Aorta (tissue), 5 donors: ENCODE measurements around the gene METAP1. TPM values are rescaled to one million over a fixed set of nuclear protein-coding genes. Genes with fewer than 3 reads are reported as not detected.
"Not testable (repeated sequence)": the region's sequence is repeated elsewhere in the genome, so short reads cannot be mapped to it uniquely, and the experiment has no call there.

ENCODE experiments used
- ATAC-seq: fragments of 200-7000 bp; cut with Tn5 transposase; one replicate; pipeline ENCODE4 v1.9.1; 2022; ENCODE audit warnings: moderate library complexity; ENCODE audit not compliant: low FRiP score
- DNase-seq, 2 donors: peaks; one replicate each; pipeline ENCODE4 v3.0.0-alpha.2; 2020
- H3K27ac ChIP-seq, 2 donors: one replicate each; pipeline ENCODE4 v1.5.1; 2013; ENCODE audit warnings: low read length in 2 of 2, mild to moderate bottlenecking in 2 of 2, moderate library complexity in 2 of 2, control low read depth in 1 of 2, inconsistent platforms in 1 of 2, low read depth in 1 of 2
- H3K27me3 ChIP-seq, 2 donors: one replicate each; pipeline ENCODE4 v1.6.1; 2013; ENCODE audit warnings: control low read depth in 1 of 2, low read length in 1 of 2, mild to moderate bottlenecking in 1 of 2, moderate library complexity in 1 of 2; ENCODE audit not compliant: insufficient read depth in 2 of 2, control insufficient read depth in 1 of 2
- H3K36me3 ChIP-seq, 2 donors: one replicate each; pipeline ENCODE4 v1.6.1; 2013; ENCODE audit warnings: control low read depth in 1 of 2, low read length in 1 of 2, mild to moderate bottlenecking in 1 of 2; ENCODE audit not compliant: insufficient read depth in 2 of 2, control insufficient read depth in 1 of 2
- H3K4me1 ChIP-seq, 2 donors: one replicate each; pipeline ENCODE4 v1.6.1; 2013; ENCODE audit warnings: low read length in 2 of 2, control low read depth in 1 of 2, mild to moderate bottlenecking in 1 of 2, moderate library complexity in 1 of 2; ENCODE audit not compliant: insufficient read depth in 2 of 2, control insufficient read depth in 1 of 2
- H3K4me3 ChIP-seq, 2 donors: one replicate each; pipeline ENCODE4 v1.5.1; 2013; ENCODE audit warnings: low read length in 2 of 2, control low read depth in 1 of 2, mild to moderate bottlenecking in 1 of 2
- H3K9me3 ChIP-seq: one replicate; pipeline ENCODE4 v1.6.1; 2013; ENCODE audit warnings: mild to moderate bottlenecking, low read length; ENCODE audit not compliant: control insufficient read depth
- WGBS, 2 donors: extraction: QIAGEN DNeasy Blood & Tissue Kit; methylation state at CpG; one replicate each; pipeline ENCODE4 v1.1.7; 2013; 5-methylcytosine and 5-hydroxymethylcytosine counted together
- intact Hi-C, 2 donors: fragments of 100-400 bp; cut with DNase I; formaldehyde crosslinking; loops; one replicate each; pipeline versions ENCODE4 v1.14.2 to v1.15.0; 2022
- polyA plus RNA-seq, 2 donors: library from polyadenylated mRNA; stranded (reverse); fragments of 200-250 nt; gene quantifications; one replicate each; pipeline ENCODE4 v1.2.3, GENCODE V29; 2013
- total RNA-seq, 2 donors: library from RNA; stranded (reverse); fragmentation: NEBNext Ultra II Directional; extraction: Animal tissue kit (Norgen Biotek cat#: 25700); gene quantifications; one replicate each; pipeline ENCODE4 v1.2.1, GENCODE V29; 2021
- donor health status: healthy with polysubstance abuse.
- donor health status: Bipolar disorder and iron deficiency.
- donor health status: DM: no; HTN: no; CAD: no.
- donor health status: DM: no; HTN: no; CAD: no.
- donor health status: DM: yes; HTN: yes; CAD: no.

METAP1 gene
- total and polyA plus RNA-seq, 4 donors = 40.2 to 61.4 (median 52.7) TPM

DNA sequence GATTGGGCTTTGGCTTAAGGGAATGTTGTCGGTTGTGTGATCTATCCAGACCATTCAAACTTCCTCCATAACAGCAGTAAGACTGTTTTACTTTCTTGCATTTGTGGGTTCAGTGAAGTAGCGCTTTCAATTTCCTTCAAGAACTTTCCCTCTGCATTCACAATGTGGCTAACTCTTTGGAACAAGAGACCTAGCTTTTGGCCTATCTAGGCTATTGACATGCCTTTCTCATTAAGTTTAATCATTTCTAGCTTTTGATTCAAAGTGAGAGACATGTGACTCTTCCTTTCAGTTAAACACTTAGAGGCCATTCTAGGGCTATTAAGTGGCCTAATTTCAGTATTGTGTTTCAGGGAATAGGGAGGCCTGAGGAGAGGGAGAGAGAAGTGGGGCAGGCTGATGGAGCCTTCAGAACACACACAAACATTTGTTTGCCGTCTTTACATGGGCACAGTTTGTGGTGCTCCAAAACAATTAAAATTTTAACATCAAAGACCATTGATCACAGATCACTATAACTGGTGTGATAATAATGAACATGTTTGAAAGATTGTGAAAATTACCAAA is 59.0 kb downstream of the METAP1 start:
- ATAC-seq = no peak
- H3K27me3 ChIP-seq = no peaks in the 10 kb centered on the region
- DNase-seq = no peak
- H3K9me3 ChIP-seq = no peaks in the 10 kb centered on the region
- WGBS, 2 donors = 91 to 93% methylated on average over 3 of the region's 3 CpGs
- intact Hi-C loops = loop anchor here (10.0 kb wide), 2 partner anchors 310 to 590 kb away; no protein-coding TSS in a partner anchor
- H3K4me1 ChIP-seq = no peaks in the 10 kb centered on the region
- H3K36me3 ChIP-seq = no peaks in the 10 kb centered on the region
- no peak overlapping the region for H3K27ac ChIP-seq
- H3K4me3 ChIP-seq = no peak overlapping the region

DNA sequence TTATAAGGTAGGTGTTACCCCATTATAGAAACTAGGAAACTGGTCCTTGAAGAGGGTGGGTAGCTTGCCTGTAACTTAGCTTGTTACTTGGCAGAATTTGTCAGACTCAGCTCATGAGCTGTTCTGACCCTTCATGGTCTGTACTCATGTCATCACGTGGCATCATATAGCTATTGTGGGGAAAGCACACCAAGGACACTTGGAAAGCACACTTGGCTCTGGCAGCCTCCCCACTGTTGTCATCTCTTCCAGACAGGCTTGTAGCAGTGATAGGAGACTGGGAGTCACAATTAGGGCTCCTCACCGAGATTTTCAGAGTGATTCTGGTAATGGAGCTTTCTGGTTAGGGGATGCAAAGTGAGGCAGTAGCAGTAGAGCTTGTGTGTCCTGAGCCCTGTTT is 62.7 kb downstream of the METAP1 start:
- no peak for DNase-seq
- Histone ChIP-seq H3K4me3 (no peak overlapping the region), H3K4me1 (no peaks in the 10 kb centered on the region), H3K27ac (peak overlapping the region in 1 of 2 donors; percentile 18), H3K36me3 (no peaks in the 10 kb centered on the region), H3K9me3 (no peaks in the 10 kb centered on the region), H3K27me3 (no peaks in the 10 kb centered on the region)
- WGBS, 2 donors = 90 to 94% methylated on average over 2 of the region's 2 CpGs
- no peak for ATAC-seq
- intact Hi-C loops = loop anchor here (5.0 to 10.0 kb wide), 5 partner anchors 61 to 593 kb away; partner anchors contain the start of genes METAP1 (in 2 of the 2) and EIF4E (in 1 of the 2)

DNA sequence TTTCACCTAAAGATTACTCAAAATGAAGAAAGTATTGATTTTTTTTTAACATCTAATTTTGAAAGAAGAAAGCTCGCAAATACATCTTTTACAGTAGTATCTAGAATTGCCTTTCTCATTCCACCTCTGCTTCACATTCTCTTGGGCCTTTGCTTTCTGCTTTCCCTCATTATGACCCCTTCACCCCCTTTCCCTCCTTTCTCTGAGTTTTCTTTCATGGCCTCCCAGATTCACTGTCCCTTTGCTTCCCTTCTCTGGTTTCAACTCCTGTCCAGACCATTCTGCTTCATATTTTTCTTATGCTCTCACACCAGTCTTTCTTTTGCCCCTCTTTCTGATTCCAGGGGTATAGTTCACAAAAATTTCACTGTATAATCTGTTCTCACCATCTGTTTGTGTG is 64.0 kb downstream of the METAP1 start:
- Histone ChIP-seq H3K27me3 (no peaks in the 10 kb centered on the region), H3K36me3 (no peaks in the 10 kb centered on the region), H3K9me3 (no peaks in the 10 kb centered on the region), H3K4me3 (no peak overlapping the region), H3K4me1 (no peaks in the 10 kb centered on the region), H3K27ac (no peak overlapping the region)
- no peak for ATAC-seq
- intact Hi-C loops = loop anchor here (5.0 to 10.0 kb wide), 5 partner anchors 62 to 595 kb away; partner anchors contain the start of genes METAP1 (in 2 of the 2) and EIF4E (in 1 of the 2)
- DNase-seq = no peak
- 98 to 100% methylated on average over 1 of the region's 1 CpG for WGBS, 2 donors

DNA sequence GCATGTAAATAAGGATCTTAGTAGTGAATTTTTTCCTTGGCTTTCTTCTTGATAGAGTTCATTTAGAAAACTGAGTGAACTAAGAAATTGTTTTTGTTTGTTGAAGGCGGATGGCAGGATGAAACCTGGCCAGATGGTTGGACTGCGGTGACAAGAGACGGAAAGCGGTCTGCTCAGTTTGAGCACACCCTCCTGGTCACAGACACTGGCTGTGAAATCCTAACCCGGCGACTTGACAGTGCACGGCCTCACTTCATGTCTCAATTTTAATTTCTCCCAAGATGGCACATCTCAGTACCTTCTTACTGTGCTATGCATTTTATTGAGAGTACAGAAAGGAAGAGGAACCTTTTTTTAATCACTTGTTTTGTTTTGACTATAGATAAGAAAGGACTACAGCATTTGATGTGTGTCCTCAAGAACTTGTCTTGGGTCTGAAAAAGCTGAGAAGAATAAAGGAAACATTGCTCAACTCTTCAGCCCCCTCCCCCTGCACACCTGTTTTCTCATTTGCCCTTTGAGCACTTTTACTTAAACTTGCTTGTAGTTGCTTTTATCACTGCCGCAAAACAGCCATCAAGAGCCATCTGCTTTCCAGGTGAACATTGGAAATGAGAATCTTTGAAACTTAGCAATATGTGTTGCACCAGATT is 65.7 kb downstream of the METAP1 start:
- H3K27me3 ChIP-seq = no peaks in the 10 kb centered on the region
- DNase-seq (no peak), ATAC-seq (no peak)
- peak overlapping the region in 1 of 2 donors; percentile 55 for H3K27ac ChIP-seq
- no peaks in the 10 kb centered on the region for H3K4me1 ChIP-seq
- peaks cover 0 to 2% of the 10 kb centered on the region in 2 donors for H3K36me3 ChIP-seq
- H3K4me3 ChIP-seq = no peak overlapping the region
- WGBS, 2 donors = 95 to 96% methylated on average over 8 of the region's 8 CpGs
- no peaks in the 10 kb centered on the region for H3K9me3 ChIP-seq
- intact Hi-C loops = no loop called here

- ATAC-seq (no peak), DNase-seq (no peak)
- 62 to 73% methylated on average over 4 of the region's 4 CpGs for WGBS, 2 donors
- Histone ChIP-seq H3K36me3 (peaks cover 0 to 3% of the 10 kb centered on the region in 2 donors), H3K9me3 (no peaks in the 10 kb centered on the region), H3K4me3 (no peak overlapping the region), H3K4me1 (no peaks in the 10 kb centered on the region), H3K27me3 (no peaks in the 10 kb centered on the region), H3K27ac (no peak overlapping the region)
- intact Hi-C loops = no loop called here
These were observed 66.6 kb downstream of the METAP1 start for GRCh38 chr4:99062120-99062519.

GRCh38 chr4:99065521-99065920 is 70.0 kb downstream of the METAP1 start:
- DNase-seq, H3K9me3 ChIP-seq, H3K4me3 ChIP-seq, H3K27ac ChIP-seq, intact Hi-C loops, H3K36me3 ChIP-seq, ATAC-seq, H3K27me3 ChIP-seq, H3K4me1 ChIP-seq: not testable (repeated sequence)
- 94 to 96% methylated on average over 1 to 2 of the region's 2 CpGs for WGBS, 2 donors

GRCh38 chr4:99067617-99068016 is 72.1 kb downstream of the METAP1 start:
- 16 to 17% methylated on average over 1 of the region's 1 CpG for WGBS, 2 donors

DNA sequence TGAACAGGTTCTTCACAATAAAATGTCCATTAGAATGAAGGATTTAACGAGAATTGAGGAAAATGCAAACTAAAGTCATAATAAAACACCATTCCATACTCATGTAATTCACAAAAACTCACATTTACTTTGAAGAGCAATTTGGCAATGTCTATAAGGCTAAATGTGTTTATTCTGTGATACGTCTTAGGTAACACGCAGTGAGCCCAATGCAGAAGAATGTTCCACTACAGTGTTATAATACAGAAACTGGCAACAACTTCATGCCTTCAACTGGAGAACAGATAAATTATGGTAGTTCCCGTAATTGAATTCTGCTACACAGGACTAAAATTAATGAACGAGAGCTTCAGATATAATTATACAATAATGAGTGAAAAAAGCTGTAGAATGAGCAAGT is 75.6 kb downstream of the METAP1 start:
- intact Hi-C loops = loop anchor here in 1 of 2 donors (10.0 kb wide), 1 partner anchor 806 kb away; the partner anchor contains the start of gene RAP1GDS1
- Histone ChIP-seq H3K9me3 (no peaks in the 10 kb centered on the region), H3K27me3 (no peaks in the 10 kb centered on the region), H3K4me1 (peaks cover 0 to 2% of the 10 kb centered on the region in 2 donors), H3K36me3 (peaks cover 4 to 9% of the 10 kb centered on the region in 2 donors), H3K27ac (no peak overlapping the region), H3K4me3 (no peak overlapping the region)
- WGBS, 2 donors = 60 to 63% methylated on average over 5 of the region's 5 CpGs
- DNase-seq (no peak), ATAC-seq (no peak)

More at GRCh38 chr4:99067617-99068016, 72.1 kb downstream of the METAP1 start:
- no peak for ATAC-seq
- no peak for DNase-seq
- H3K36me3 ChIP-seq = peaks cover 3 to 4% of the 10 kb centered on the region in 2 donors
- no peaks in the 10 kb centered on the region for H3K9me3 ChIP-seq
- H3K4me1 ChIP-seq = peaks cover 0 to 2% of the 10 kb centered on the region in 2 donors
- no peak overlapping the region for H3K27ac ChIP-seq
- no peaks in the 10 kb centered on the region for H3K27me3 ChIP-seq
- intact Hi-C loops = no loop called here
- H3K4me3 ChIP-seq = no peak overlapping the region

DNA sequence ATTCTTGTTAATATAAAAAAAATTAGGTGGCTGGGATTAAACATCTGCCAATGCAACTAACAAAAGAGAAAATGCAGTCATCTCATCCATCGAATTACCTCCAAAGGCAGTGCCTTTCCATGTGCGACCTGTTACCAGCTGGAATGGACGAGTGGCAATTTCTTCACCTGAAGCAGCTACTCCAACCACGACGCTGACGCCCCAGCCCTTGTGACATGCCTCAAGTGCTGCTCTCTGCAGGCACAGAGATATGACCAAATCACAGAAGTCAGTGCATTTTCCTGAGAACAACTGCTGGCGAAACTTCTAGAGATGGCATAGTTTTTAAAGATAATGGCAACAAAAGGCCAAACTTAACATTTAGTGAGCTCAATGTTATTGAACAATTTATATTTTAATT is 79.3 kb downstream of the METAP1 start:
- Histone ChIP-seq H3K36me3 (peaks cover 7 to 10% of the 10 kb centered on the region in 2 donors), H3K4me1 (no peaks in the 10 kb centered on the region), H3K4me3 (no peak overlapping the region), H3K27me3 (no peaks in the 10 kb centered on the region), H3K9me3 (no peaks in the 10 kb centered on the region), H3K27ac (no peak overlapping the region)
- WGBS, 2 donors = 93 to 95% methylated on average over 7 of the region's 7 CpGs
- DNase-seq = no peak
- no peak for ATAC-seq
- intact Hi-C loops = loop anchor here in 1 of 2 donors (10.0 kb wide), 1 partner anchor 810 kb away; the partner anchor contains the start of gene RAP1GDS1
